ENCODE results near the gene NFYC.
A peak's percentile ranks its signal among the peaks of the same experiment; 100 is the strongest.

NFYC gene

GRCh38 chr1:40798366-40799281 lies 107.1 kb downstream of the NFYC start:
- DNase-seq, result no peak

GRCh38 chr1:40799351-40799867 lies 107.9 kb downstream of the NFYC start:
- DNase-seq, result peak; percentile 19

DNA sequence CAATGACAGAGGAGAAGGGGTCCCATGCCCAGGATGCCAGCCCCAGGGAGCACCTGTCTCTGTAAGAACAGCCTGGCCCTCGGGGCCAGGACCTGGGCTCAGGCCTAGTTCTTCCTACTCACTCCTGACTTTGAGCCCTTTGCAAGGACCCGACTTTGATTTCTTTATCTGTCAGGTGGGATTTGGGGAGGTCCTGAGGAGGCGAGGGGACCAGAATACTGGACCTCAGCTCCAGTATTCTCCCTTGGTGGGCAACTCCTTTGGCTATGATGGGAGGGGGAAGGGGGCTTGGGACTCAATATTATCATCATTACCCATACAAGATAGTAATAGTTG lies 110.2 kb downstream of the NFYC start:
- DNase-seq, result no peak

GRCh38 chr1:40802078-40802741 lies 110.7 kb downstream of the NFYC start:
- DNase-seq, result peak; percentile 83

- DNase-seq, result no peak
Measured at GRCh38 chr1:40802742-40803113, 111.2 kb downstream of the NFYC start.

DNA sequence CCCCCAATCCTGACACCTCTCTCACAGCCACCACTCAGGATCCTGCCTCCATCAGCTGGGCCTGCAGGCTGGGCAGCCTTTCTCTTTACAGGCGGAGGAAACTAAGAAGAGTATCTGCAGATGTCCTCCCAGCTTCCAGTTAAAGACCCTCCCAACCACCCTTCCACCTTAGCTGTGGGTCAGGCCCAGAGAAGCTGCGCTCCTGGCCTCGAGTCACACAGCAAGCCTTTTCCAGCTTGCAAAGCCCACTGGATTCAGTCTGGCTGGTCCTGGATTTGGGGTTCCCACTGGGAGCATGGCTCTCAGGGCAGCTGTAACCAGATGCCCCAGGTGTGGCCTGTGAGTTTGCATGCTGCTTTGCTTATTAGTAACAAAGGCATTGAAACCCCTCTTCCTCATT lies 111.9 kb downstream of the NFYC start:
- no peak for DNase-seq

- DNase-seq, result no peak
Measured at GRCh38 chr1:40803902-40804301, 112.4 kb downstream of the NFYC start.

GRCh38 chr1:40806240-40806639 lies 114.7 kb downstream of the NFYC start:
- DNase-seq, result no peak

GRCh38 chr1:40806731-40807695 lies 115.5 kb downstream of the NFYC start:
- DNase-seq, result peak; percentile 77

DNA sequence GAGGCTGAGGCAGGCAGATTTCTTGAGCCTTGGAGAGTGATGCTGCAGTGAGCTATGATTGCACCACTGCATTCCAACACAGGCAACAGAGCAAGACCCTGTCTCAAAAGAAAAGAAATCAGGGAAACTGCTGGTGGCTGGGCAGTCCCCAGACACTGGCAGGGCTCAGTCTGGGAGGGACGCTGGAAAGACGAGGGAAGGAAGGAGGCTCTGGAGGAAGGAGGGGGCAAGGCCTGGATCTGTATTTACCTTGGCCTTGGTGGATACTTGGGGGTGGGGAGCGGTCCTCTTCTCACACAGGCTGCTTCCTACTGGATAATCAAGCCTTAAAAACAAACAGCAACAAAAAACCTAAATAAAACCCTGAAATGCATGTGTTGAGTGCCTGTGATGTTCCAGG lies 116.5 kb downstream of the NFYC start:
- DNase-seq, result peak; percentile 29

GRCh38 chr1:40808444-40808843 lies 116.9 kb downstream of the NFYC start:
- peak; percentile 33 for DNase-seq

DNA sequence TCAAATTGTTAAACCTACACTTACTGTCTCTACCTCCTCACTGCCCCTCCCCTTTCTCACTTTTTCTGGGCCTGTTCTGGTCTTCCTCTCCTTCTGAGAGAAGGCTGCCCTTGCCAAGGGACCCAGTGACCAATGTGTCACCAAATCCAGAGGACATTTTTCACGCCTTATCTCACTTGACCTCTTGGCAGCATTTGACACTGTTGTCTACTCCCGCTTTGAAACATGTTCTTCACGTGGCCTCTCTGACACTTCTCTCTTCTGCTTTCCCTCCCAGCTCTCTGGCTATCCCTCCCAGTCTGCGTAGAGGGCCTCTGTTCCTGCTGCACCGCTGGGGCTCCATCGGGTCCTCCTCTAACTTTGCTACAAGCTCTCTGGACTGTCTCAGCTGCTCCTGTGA lies 117.4 kb downstream of the NFYC start:
- no peak for DNase-seq

DNA sequence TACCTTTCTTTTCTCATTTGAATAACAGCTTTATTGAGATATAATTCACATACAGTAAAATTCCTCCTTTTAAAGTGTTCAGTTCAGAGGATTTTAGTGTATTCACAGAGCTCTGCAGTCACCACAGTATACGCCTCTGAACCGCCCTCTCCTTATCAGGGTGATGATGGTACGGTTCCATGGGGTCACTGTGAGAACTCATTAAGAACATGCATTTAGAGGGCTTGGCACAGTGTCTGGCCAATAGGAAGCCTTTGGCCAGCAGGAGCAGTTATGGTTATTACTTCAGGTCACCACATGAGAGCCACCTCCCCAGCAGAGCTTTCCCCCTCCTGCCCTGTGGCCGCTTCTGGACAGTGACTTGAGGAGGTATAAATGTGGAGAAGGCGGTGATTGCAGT lies 119.4 kb downstream of the NFYC start:
- no peak for DNase-seq

GRCh38 chr1:40815420-40815819 lies 123.9 kb downstream of the NFYC start:
- DNase-seq, result no peak

DNA sequence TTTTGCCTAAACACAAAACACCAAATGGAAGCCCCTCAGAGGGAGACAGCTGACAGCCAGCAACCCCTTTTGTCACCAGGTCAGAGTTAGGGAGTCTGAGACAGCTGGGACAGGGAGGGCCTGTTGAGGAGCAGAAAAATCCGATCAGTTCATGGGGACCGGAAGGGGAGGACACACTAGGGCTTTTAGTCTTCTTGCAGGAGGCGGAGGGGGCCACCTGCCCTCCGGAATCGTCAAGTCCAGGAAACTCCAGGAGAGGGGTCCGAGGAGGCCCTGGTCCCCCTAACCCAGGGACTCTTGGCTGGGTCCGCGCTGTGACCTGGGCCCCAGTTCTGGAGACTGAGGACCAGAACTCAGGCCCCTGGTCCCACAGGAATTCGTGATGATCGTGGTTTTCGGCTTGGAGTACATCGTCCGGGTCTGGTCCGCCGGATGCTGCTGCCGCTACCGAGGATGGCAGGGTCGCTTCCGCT lies 126.3 kb downstream of the NFYC start:
- DNase-seq, result no peak

GRCh38 chr1:40818264-40818961 lies 126.9 kb downstream of the NFYC start:
- DNase-seq, result peak; percentile 48

GRCh38 chr1:40819101-40819500 lies 127.6 kb downstream of the NFYC start:
- no peak for DNase-seq

DNA sequence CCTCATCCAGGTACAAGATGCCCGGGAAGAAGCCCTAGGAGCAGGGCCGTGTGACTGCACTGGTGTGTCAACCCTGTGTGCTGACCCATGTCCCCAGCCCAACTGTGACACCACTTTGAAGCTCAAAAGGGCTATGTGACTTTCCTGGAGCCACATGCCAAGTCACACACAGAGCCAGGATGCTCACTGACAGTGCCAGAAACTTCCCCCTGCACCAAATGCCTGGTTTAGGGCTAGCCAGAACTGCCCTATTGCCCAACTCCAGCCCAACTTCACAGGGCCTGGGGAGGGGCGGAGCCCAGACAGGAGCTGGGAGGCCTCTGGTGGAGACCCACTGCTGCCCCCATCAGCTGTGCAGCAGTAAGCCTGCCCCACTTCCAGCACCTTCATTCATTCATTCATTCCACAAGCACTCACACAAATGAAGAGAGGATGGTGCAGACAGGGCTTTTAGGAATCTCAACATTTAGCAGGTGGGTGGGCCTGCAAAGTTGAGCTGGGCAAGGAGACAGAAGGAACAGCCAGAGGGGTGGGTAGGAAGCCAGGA lies 128.8 kb downstream of the NFYC start:
- no peak for DNase-seq

Data from fibroblast of skin of scalp (primary cell).